ENCODE results near the gene SLC13A4.
"Not testable (repeated sequence)": the region's sequence is repeated elsewhere in the genome, so short reads cannot be mapped to it uniquely, and the experiment has no call there.

Gene SLC13A4

DNA sequence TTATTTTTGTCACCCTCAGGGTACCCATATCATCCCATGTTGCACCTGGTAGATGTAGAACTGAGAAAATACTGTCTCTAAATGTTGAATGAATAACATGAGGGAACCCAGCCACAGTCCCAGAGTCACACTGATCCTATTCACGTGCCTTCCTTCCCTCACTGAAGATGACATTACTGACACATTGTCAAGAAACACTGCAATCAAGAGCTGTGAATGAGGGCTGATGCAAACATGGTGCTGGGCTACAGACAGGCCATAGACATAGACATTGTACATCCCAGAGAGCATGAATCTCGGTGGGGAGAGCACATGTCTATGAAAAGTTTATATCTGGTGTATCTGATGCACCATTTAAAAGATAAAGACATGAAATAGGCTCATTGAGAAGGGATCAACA, 9.8 kb downstream of the SLC13A4 start:
- ATAC-seq, result no peak

- no peak for ATAC-seq
Measured at GRCh38 chr7:135717693-135718092, 10.3 kb downstream of the SLC13A4 start.

DNA sequence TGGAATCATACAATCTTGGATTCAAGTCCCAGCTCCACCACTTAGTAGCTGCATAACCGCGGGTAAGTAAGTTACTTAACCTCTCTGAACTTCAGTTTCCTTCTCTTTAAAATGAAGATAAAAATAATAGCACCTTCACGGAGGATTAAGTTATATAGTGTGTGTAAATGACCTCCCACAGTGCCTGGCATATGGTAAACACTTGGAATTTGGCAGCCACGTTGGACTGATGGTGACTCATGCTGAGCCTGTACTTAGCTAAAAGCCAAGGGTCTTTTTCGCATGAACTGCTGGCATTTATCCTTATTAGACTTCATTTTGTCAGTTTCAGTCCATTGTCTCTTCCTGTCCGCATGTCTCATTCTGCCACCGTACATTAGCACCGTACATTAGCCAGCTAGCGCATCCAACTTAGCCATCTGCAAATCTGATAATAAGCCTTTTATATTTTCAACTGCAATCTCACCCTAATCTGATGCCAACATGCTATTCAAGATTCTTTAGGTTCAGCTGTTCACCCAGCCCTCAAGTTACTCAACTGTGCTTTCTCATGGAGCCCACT, 11.2 kb downstream of the SLC13A4 start:
- no peak for ATAC-seq

DNA sequence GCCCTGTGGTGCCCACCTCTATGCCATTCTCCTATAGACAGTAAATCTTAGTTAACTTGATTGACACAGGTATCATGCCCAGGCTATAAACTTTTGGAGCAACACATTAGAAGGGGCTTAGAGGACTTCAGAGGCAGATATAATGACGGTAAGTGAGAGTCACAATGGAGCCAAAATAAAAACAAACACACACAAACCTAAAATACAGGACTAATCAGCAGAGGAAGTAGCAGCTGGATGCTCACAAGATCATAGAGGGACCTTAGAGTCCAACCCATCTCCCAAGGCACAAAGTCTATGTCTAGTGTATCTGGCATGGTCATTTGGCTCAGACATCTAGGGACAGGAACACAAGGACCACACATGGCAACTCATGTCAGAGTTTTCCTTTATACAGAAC, 12.3 kb downstream of the SLC13A4 start:
- no peak for ATAC-seq

DNA sequence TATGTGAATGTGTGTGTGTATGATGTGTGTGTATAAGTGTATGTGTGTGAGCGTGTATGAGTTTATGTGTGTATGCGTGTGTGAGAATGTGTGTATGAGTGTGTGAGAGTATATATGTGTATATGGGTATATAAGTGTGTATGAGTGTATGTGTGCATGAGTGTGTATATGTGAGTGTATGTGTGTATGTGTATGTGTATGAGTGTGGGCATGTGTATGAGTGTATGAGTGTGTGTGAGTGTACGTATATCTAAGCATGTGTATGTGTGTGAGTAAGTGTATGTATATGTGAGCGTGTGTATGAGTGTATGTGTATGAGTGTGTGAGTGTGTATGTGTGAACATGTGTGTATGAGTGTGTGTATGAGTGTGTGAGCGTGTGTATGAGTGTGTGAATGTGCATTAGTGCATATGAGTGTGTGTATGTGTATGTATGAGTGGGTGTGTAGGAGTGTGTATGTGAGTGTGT, 12.9 kb downstream of the SLC13A4 start:
- ATAC-seq, result no peak

GRCh38 chr7:135714534-135715009, 13.4 kb downstream of the SLC13A4 start:
- ATAC-seq, result no peak

DNA sequence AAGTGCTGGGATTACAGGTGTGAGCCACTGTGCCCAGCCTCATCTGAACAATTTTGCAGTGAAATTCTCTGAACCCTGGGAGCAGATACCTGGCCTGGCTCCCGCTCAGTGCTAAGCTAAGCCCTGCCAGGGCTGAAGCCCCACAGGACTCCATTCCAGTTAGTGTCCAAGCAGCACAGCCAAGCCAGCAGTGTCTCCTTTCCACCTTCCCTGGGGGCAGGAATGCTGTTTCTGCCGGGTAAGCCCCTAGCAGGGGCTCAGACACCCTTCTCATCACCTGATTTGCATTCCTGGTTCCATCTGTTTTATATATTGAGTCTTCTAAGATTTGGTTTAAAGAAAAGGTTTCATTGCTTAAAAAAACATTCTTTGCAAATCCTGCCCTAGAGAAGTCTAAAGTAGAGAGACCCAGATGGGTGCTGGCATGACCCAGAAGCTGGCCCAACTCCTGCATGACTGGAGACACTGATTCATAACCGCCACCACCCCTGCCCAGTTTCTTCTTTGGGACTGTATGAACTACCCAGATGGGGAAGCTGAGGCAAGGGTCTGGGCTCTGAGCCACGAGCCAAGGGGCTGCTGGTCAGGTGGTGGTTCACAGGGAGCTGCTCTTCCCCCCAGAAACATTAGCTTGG, 14.0 kb downstream of the SLC13A4 start:
- no peak for ATAC-seq

DNA sequence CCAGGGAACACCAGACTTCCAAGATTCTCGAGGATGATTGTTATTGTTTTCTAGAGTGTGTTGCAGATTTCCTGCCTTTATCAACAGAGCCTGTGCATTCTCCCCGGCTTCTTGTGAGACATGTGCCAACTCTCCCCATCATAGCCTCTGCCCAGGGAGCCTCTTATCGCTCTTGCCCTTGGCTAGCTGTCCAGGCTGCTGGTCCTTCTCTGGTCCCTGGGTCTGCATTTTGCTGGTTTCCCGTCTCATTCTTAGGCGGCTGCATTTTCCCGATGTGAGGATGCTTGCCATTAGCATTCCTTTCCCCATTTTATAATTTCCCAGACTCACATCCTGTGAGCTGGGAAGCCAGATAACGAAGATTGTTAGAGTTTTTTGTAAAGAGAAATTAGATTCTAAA, 15.2 kb downstream of the SLC13A4 start:
- ATAC-seq, result no peak

DNA sequence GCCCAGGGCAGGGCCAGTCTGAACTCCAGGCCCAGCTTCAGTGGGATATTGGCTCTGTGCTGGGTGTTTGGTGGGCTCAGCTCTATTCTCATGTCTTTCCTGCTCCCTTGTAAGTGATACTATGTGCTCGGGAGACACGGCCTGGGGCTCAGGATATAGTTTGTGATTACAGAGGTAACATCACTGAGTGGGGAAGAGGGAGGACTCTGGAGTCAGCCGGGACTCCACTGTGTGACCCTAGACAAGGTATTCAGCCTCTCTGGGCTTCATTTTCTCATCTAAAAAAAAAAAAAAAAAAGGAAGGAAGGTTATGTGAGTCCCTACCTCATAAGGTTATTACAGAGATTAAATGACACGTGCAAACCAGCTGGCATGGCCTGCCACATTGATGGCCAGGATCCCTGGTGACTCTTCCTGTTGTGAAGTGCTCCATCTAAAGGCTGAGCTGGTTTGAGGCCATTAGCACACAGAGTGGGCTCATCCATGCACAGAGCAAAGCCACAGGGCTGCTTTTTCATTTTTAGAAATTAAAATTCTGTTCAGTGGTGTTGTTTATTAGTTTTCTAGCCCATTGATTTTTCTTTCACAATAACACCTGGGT, 15.7 kb downstream of the SLC13A4 start:
- no peak for ATAC-seq

DNA sequence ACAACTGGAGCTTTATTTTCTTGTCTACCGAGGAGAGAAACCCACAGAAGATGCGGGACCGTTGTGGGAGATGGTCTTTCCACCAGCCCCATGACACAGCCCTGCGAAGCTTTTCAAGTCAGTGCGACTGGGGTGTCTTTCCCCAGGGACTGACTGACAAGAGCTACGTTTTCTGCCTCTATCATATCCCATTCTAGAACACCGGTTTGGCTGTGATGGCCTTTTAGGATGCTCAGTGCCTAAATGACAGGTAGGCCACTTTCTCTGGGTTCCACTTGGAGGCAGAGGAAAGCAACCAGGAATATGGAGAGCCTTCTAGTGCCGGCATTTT, 16.9 kb downstream of the SLC13A4 start:
- no peak for ATAC-seq

GRCh38 chr7:135710417-135711138, 17.4 kb downstream of the SLC13A4 start:
- ATAC-seq, result no peak

DNA sequence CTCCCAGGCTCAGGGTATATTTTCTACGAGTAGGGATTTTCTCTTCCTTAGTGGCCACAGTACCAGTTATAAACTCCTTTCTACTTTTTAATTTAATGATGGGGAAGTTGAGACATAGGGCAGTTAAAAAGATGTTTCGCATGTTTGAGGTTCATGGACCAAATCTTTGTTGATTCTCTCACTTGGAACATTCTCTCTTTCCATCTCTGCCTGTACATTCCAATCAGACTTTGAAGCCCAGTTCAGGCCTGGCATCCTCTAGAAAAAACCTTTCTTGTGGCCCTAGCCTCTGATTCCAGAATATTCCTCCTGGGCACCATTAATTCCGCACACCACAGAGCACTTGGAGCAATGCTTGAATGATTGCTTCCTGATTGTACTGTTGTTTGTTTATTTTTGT, 18.5 kb downstream of the SLC13A4 start:
- ATAC-seq, result no peak

GRCh38 chr7:135708041-135708440, 19.9 kb downstream of the SLC13A4 start:
- no peak for ATAC-seq

- ATAC-seq, result no peak
Measured at GRCh38 chr7:135707570-135707966, 20.4 kb downstream of the SLC13A4 start.

DNA sequence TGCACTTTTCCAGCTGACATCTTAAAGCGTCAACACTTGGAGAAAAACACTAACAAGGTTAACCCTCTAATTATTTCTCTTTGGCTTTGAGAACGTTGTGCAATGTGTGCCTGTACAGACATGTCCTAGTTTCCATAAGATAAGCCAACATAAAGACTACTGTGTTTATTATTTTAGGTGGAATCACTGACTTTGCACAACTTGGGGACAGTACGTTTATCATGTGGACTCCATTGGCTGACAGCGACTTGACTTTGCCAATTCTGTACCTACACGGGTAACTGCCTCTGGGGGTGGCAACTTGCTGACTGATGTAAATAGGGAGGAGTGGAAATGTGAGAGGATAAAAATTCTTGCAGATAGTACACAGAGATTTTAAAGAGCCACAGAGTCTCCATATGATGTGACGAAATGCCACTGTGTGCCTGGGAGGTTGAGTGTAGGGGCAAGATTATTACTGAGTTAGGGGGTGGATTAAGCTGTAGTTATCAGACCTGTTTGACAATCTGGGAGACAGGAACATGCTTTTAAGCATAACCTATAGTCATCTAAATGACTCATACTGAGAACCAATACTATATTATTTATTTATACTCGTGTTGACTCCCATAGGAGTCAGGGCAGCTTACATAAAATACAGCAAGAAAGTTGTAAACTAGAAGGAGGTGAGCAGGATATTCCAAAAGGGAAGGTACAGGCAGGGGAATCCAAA, 21.0 kb downstream of the SLC13A4 start:
- ATAC-seq, result no peak

GRCh38 chr7:135706038-135706742, 21.8 kb downstream of the SLC13A4 start:
- ATAC-seq, result no peak

DNA sequence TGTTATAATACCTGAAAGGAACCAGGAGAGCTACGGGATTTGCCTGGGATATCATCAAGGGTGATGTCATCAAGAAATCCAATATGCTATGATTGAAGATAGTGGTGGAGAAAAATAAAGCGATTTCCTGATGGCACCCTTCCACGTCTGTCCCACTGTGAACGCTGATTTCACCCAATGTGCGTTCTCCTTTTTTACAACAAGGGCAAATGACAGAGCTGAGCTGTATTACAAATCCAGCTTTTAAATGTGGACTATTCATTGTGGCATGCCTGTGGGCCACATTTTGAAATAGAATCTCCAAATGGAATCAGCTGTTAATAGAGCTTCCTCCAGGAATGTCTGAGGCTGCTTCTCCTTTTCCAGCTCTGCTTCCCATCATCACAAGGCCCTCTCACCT, 23.3 kb downstream of the SLC13A4 start:
- ATAC-seq, result no peak

GRCh38 chr7:135704074-135704473, 23.9 kb downstream of the SLC13A4 start:
- no peak for ATAC-seq

- ATAC-seq, result no peak
Measured at GRCh38 chr7:135697276-135698049, 30.5 kb downstream of the SLC13A4 start.

DNA sequence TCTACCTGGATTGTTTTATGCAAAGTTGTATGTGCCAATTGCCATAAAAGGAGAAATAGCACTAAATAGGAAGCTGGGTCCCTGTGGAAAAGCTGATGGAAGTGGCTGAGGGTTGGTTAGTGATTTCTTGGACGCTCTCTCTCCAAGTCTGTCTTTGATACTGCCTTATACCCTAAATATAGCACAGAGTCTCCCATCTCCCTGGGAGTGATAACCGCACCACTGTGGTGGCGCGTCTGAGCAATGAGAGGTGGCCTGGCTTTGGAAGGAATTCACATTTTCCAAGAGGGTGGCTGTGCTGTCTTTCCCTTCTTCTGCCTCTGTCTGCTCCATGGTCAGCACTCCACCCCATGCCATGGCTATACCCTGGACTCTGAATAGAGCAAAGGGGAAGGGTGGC, 34.4 kb downstream of the SLC13A4 start:
- ATAC-seq, result no peak

- ATAC-seq, result not testable (repeated sequence)
Measured at GRCh38 chr7:135692606-135693005, 35.4 kb downstream of the SLC13A4 start.

GRCh38 chr7:135692055-135692454, 35.9 kb downstream of the SLC13A4 start:
- no peak for ATAC-seq
